ENCODE results near the gene KATNAL2. TPM values are rescaled to one million over a fixed set of nuclear protein-coding genes. Genes with fewer than 3 reads are reported as not detected.

The KATNAL2 gene
- total RNA-seq, 2 donors from 2014 or later = 5.6 to 5.7 TPM

DNA sequence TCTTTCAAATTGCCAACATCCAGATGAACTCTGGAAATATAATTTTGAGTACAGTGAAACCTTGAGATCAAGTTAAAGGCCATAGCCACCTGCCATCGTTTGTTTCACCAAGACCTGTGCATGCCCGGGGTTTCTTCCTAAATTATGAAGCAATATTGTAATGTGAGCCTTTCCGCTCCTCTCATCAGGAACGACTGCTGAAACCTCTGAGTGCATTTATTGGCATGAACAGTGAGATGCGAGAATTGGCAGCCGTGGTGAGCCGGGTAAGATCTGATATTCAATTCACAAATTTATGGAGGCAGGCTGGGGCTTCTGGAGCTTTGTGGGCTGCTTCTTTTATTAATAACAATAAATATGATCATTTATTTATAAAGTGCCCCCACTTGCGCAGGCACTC, 145.7 kb downstream of the KATNAL2 start:
- DNase-seq (ENCODE audit: low spot score) (no peak), ATAC-seq (ENCODE audit: insufficient number of reproducible peaks, low FRiP score, low read depth) (no peak)
- TF ChIP-seq, protein P1, sequence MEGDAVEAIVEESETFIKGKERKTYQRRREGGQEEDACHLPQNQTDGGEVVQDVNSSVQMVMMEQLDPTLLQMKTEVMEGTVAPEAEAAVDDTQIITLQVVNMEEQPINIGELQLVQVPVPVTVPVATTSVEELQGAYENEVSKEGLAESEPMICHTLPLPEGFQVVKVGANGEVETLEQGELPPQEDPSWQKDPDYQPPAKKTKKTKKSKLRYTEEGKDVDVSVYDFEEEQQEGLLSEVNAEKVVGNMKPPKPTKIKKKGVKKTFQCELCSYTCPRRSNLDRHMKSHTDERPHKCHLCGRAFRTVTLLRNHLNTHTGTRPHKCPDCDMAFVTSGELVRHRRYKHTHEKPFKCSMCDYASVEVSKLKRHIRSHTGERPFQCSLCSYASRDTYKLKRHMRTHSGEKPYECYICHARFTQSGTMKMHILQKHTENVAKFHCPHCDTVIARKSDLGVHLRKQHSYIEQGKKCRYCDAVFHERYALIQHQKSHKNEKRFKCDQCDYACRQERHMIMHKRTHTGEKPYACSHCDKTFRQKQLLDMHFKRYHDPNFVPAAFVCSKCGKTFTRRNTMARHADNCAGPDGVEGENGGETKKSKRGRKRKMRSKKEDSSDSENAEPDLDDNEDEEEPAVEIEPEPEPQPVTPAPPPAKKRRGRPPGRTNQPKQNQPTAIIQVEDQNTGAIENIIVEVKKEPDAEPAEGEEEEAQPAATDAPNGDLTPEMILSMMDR (IDR thresholded peaks at IDR 0.05) = no peak
- no peaks in the 10 kb centered on the region for H3K9me3 ChIP-seq
- no peak overlapping the region for H3K4me3 ChIP-seq
- H3K36me3 ChIP-seq = no peaks in the 10 kb centered on the region
- no peaks in the 10 kb centered on the region for H3K27me3 ChIP-seq (replicated peaks; ENCODE audit: insufficient read depth)
- no peak overlapping the region for H3K27ac ChIP-seq
- H3K4me1 ChIP-seq (ENCODE audit: control insufficient read depth in 1 of 2, low read depth in 2 of 2) = no peaks in the 10 kb centered on the region

DNA sequence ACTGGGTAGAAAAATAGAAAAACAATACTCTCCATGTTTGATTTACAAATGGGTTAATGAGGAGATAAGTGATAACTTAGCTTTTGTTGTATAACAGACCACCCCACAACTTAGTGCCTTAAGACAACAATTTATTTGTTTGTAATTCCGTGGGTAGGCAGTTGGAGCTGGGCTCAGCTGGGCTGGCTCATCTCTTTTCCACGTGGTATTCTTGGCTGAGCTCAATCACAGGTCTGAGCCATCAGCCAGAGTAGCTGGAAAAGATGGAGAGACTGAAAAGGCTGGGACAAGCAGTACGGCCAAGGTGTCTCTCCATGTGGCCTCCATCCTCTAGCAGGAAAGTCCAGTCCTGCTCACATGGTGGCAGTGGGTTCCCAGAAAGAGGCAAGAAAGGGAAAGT, 150.2 kb downstream of the KATNAL2 start:
- Histone ChIP-seq H3K4me1 (ENCODE audit: control insufficient read depth in 1 of 2, low read depth in 2 of 2) (no peaks in the 10 kb centered on the region), H3K27me3 (replicated peaks; ENCODE audit: insufficient read depth) (no peaks in the 10 kb centered on the region), H3K27ac (no peak overlapping the region), H3K36me3 (no peaks in the 10 kb centered on the region), H3K4me3 (no peak overlapping the region), H3K9me3 (no peaks in the 10 kb centered on the region)
- TF ChIP-seq, protein P1 (IDR thresholded peaks at IDR 0.05) = no peak
- ATAC-seq (ENCODE audit: insufficient number of reproducible peaks, low FRiP score, low read depth) = no peak
- no peak for DNase-seq (ENCODE audit: low spot score)

DNA sequence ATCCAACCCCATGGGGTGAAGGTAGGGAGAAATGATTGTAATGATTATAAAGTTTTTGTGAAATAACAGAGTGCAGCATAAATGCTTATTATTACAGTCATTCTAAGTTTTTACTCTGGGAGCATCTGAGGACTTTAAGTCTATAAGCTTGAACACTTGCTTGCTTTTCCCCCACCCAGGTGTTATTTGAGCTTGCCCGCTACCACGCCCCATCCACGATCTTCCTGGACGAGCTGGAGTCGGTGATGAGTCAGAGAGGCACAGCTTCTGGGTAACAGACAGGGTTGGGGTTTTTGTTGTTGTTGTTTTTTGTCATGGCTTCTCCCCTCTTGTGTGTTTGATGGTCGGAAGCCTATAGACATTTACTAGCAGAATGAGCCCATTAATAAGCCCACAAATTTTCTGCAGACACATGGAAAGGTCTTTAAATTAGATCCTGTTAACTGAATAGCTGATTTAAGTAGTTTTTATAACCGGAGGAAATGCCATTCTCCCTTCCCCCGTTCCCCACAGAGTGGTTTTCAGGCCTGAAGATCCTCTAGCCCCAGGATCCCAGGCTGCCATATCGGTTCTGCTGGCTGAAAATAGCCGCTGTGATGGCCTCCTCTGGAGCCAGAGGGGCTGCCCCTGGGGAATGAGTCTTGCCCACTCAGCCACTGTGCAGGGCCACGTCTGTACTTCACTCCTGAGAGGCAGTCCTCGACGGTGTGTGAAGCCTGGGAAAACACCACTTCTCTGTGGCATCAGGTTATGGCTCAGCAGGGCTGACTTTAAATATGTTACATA, 157.9 kb downstream of the KATNAL2 start:
- no peak overlapping the region for H3K27ac ChIP-seq
- no peaks in the 10 kb centered on the region for H3K9me3 ChIP-seq
- TF ChIP-seq, protein P1 (IDR thresholded peaks at IDR 0.05) = no peak
- no peak overlapping the region for H3K4me3 ChIP-seq
- ATAC-seq (ENCODE audit: insufficient number of reproducible peaks, low FRiP score, low read depth) (no peak), DNase-seq (ENCODE audit: low spot score) (no peak)
- H3K27me3 ChIP-seq (replicated peaks; ENCODE audit: insufficient read depth) = no peaks in the 10 kb centered on the region
- H3K4me1 ChIP-seq (ENCODE audit: control insufficient read depth in 1 of 2, low read depth in 2 of 2) = no peaks in the 10 kb centered on the region
- no peaks in the 10 kb centered on the region for H3K36me3 ChIP-seq

DNA sequence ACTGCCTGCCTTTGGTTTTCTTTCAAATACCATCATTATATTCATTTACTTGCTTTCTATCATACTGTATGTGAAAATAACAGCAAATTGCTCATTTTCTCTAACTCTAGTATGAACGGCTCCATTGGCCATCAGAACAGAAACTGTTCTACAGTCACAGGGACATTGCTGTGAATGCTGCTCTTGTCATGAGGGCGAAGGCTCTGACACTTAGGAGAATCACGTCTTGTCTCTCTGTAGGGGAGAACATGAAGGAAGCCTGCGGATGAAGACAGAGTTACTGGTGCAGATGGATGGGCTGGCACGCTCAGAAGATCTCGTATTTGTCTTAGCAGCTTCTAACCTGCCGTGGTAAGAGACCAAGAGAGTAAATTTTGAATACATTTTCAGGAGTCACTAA, 159.7 kb downstream of the KATNAL2 start:
- Histone ChIP-seq H3K4me1 (ENCODE audit: control insufficient read depth in 1 of 2, low read depth in 2 of 2) (no peaks in the 10 kb centered on the region), H3K4me3 (no peak overlapping the region), H3K9me3 (no peaks in the 10 kb centered on the region), H3K36me3 (no peaks in the 10 kb centered on the region), H3K27me3 (replicated peaks; ENCODE audit: insufficient read depth) (no peaks in the 10 kb centered on the region), H3K27ac (no peak overlapping the region)
- TF ChIP-seq, protein P1 (IDR thresholded peaks at IDR 0.05) = no peak
- no peak for DNase-seq (ENCODE audit: low spot score)
- ATAC-seq (ENCODE audit: insufficient number of reproducible peaks, low FRiP score, low read depth) = no peak

DNA sequence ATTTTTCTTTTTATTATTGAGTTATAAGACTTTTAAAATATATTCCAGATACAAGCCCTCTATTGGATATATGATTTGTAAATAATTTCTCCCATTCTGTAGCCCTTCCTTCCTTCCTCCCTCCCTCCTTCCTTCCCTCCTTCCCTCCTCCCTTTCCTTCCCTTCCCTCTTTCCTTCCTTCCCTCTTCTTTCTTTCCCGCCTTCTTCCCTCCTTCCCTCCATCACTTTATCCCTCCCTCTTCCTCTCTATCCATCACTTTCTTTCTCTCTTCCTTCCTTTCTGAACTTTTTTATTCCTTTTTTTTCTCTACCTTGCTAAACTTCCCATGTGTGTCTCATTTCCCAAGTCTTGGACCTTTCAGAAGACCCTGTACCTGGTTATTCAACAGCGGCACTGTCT, 163.5 kb downstream of the KATNAL2 start:
- Histone ChIP-seq H3K27ac (no peak overlapping the region), H3K36me3 (no peaks in the 10 kb centered on the region)
- no peak for ATAC-seq (ENCODE audit: insufficient number of reproducible peaks, low FRiP score, low read depth)

More for the DNA sequence above, 163.5 kb downstream of the KATNAL2 start:
- no peaks in the 10 kb centered on the region for H3K4me1 ChIP-seq (ENCODE audit: control insufficient read depth in 1 of 2, low read depth in 2 of 2)
- no peaks in the 10 kb centered on the region for H3K9me3 ChIP-seq
- TF ChIP-seq, protein P1 (IDR thresholded peaks at IDR 0.05) = no peak
- H3K4me3 ChIP-seq = no peak overlapping the region
- no peaks in the 10 kb centered on the region for H3K27me3 ChIP-seq (replicated peaks; ENCODE audit: insufficient read depth)
- DNase-seq (ENCODE audit: low spot score) = no peak

Measured in thoracic aorta (tissue), 2 donors.